H9 (cell line): ENCODE results near the gene TMPRSS15. TPM values are rescaled to one million over a fixed set of nuclear protein-coding genes. Genes with fewer than 3 reads are reported as not detected.

Experiments used
- DNase-seq: peaks from one replicate; pipeline ENCODE4 v3.0.0-alpha.2; 2017
- H2AFZ ChIP-seq: one replicate; pipeline ENCODE4 v1.6.1; 2013; ENCODE audit warnings: mild to moderate bottlenecking, low read length, control low read depth, moderate library complexity
- H2AK5ac ChIP-seq: 2 replicates; pipeline ENCODE4 v1.6.1; 2013; ENCODE audit warnings: low read length, control low read depth, mixed read lengths; ENCODE audit not compliant: insufficient read length
- H2BK120ac ChIP-seq: one replicate; pipeline ENCODE4 v1.6.1; 2013; ENCODE audit warnings: low read depth, mild to moderate bottlenecking, low read length, control low read depth, inconsistent platforms; ENCODE audit not compliant: poor library complexity, severe bottlenecking
- H2BK12ac ChIP-seq: 2 replicates; pipeline ENCODE4 v1.6.1; 2013; ENCODE audit warnings: low read length, control low read depth, mixed read lengths, low read depth; ENCODE audit not compliant: insufficient read length
- H2BK15ac ChIP-seq: 2 replicates; pipeline ENCODE4 v1.6.1; 2013; ENCODE audit warnings: low read depth, low read length, control low read depth
- H2BK20ac ChIP-seq: one replicate; pipeline ENCODE4 v1.6.1; 2013; ENCODE audit warnings: low read depth, mild to moderate bottlenecking, low read length, control low read depth, inconsistent platforms; ENCODE audit not compliant: poor library complexity, severe bottlenecking
- H2BK5ac ChIP-seq: 2 replicates; pipeline ENCODE4 v1.6.1; 2013; ENCODE audit warnings: low read length, control low read depth, mixed read lengths; ENCODE audit not compliant: insufficient read length
- H3K14ac ChIP-seq: 2 replicates; pipeline ENCODE4 v1.6.1; 2013; ENCODE audit warnings: low read length, control low read depth; ENCODE audit not compliant: insufficient read depth
- H3K18ac ChIP-seq: 2 replicates; pipeline ENCODE4 v1.6.1; 2013; ENCODE audit warnings: low read depth, mild to moderate bottlenecking, mixed read lengths, low read length, control low read depth; ENCODE audit not compliant: insufficient read length
- H3K23ac ChIP-seq: 2 replicates; pipeline ENCODE4 v1.6.1; 2013; ENCODE audit warnings: low read length, control low read depth, mixed read lengths, low read depth; ENCODE audit not compliant: insufficient read length
- H3K23me2 ChIP-seq: 2 replicates; pipeline ENCODE4 v1.6.1; 2013; ENCODE audit warnings: low read depth, mild to moderate bottlenecking, mixed read lengths, low read length, control low read depth; ENCODE audit not compliant: insufficient read length, poor library complexity, severe bottlenecking
- H3K27ac ChIP-seq: 2 replicates; pipeline ENCODE4 v1.5.1; 2013; ENCODE audit warnings: low read length, control low read depth, mixed read lengths, low read depth; ENCODE audit not compliant: insufficient read length
- H3K27me3 ChIP-seq: 2 replicates; pipeline ENCODE4 v1.6.1; 2013; ENCODE audit warnings: low read length, control low read depth, inconsistent platforms; ENCODE audit not compliant: insufficient read depth
- H3K4ac ChIP-seq: 2 replicates; pipeline ENCODE4 v1.6.1; 2013; ENCODE audit warnings: low read depth, mild to moderate bottlenecking, control low read depth, inconsistent platforms, low read length, moderate library complexity
- H3K4me1 ChIP-seq: 2 replicates; pipeline ENCODE4 v1.6.1; 2013; ENCODE audit warnings: low read length, control low read depth, inconsistent platforms; ENCODE audit not compliant: insufficient read depth
- H3K4me2 ChIP-seq: 2 replicates; pipeline ENCODE4 v1.6.1; 2013; ENCODE audit warnings: low read length, control low read depth, mixed read lengths; ENCODE audit not compliant: insufficient read length, insufficient read depth
- H3K56ac ChIP-seq: 2 replicates; pipeline ENCODE4 v1.6.1; 2013; ENCODE audit warnings: low read depth, mild to moderate bottlenecking, mixed read lengths, low read length, control low read depth; ENCODE audit not compliant: insufficient read length
- H3K79me1 ChIP-seq: 2 replicates; pipeline ENCODE4 v1.6.1; 2013; ENCODE audit warnings: low read depth, mild to moderate bottlenecking, moderate library complexity, low read length, control low read depth, inconsistent platforms; ENCODE audit not compliant: insufficient read depth, poor library complexity, severe bottlenecking
- H3K79me2 ChIP-seq: 2 replicates; pipeline ENCODE4 v1.6.1; 2013; ENCODE audit warnings: low read length, control low read depth, inconsistent platforms; ENCODE audit not compliant: insufficient read depth
- H3K9ac ChIP-seq: 2 replicates; pipeline ENCODE4 v1.6.1; 2013; ENCODE audit warnings: low read length, control low read depth, mixed read lengths; ENCODE audit not compliant: insufficient read length; ENCODE audit errors: extremely low read depth
- H3K9me3 ChIP-seq: one replicate; pipeline ENCODE4 v1.6.1; 2013; ENCODE audit warnings: low read depth, low read length, inconsistent platforms; ENCODE audit not compliant: control insufficient read depth
- H3T11ph ChIP-seq: one replicate; pipeline ENCODE4 v1.6.1; 2013; ENCODE audit warnings: mild to moderate bottlenecking, low read length, control low read depth, inconsistent platforms
- H4K20me1 ChIP-seq: one replicate; pipeline ENCODE4 v1.6.1; 2013; ENCODE audit not compliant: control insufficient read depth, insufficient read length, insufficient read depth
- H4K5ac ChIP-seq: 2 replicates; pipeline ENCODE4 v1.6.1; 2013; ENCODE audit warnings: low read depth, mild to moderate bottlenecking, mixed read lengths, low read length, control low read depth; ENCODE audit not compliant: insufficient read length
- H4K8ac ChIP-seq: replicated peaks from 2 replicates; pipeline ENCODE4 v1.6.1; 2013; ENCODE audit warnings: low read length, control low read depth, mixed read lengths, low read depth; ENCODE audit not compliant: insufficient read length
- H4K91ac ChIP-seq: 2 replicates; pipeline ENCODE4 v1.6.1; 2013; ENCODE audit warnings: low read depth, mild to moderate bottlenecking, moderate library complexity, mixed read lengths, low read length, control low read depth; ENCODE audit not compliant: insufficient read length
- H3K27ac Mint-ChIP-seq, 3 experiments: 2 replicates in 2 of 3; 3 replicates in 1 of 3; pipeline ENCODE4 v1.8.0; 2020 to 2021; ENCODE audit warnings: mixed read lengths in 3 of 3, mild to moderate bottlenecking in 1 of 3, moderate library complexity in 1 of 3
- H3K27me3 Mint-ChIP-seq: 2 replicates; pipeline ENCODE4 v1.8.0; 2021; ENCODE audit warnings: low read depth, mild to moderate bottlenecking, moderate library complexity, mixed read lengths
- H3K36me3 Mint-ChIP-seq, 3 experiments: 2 replicates in 2 of 3; 3 replicates in 1 of 3; pipeline ENCODE4 v1.8.0; 2020 to 2021; ENCODE audit warnings: low read depth in 3 of 3, mixed read lengths in 3 of 3; ENCODE audit not compliant: insufficient read depth in 1 of 3
- H3K4me1 Mint-ChIP-seq, 2 experiments: 2 replicates each; pipeline ENCODE4 v1.8.0; 2020; ENCODE audit warnings: mixed read lengths in 2 of 2
- H3K4me3 Mint-ChIP-seq, 2 experiments: 2 replicates in 1 of 2; 3 replicates in 1 of 2; pipeline ENCODE4 v1.8.0; 2020 to 2021; ENCODE audit warnings: mild to moderate bottlenecking in 2 of 2, mixed read lengths in 2 of 2, moderate library complexity in 1 of 2
- H3K9me3 Mint-ChIP-seq, 2 experiments: 2 replicates in 1 of 2; 3 replicates in 1 of 2; pipeline ENCODE4 v1.8.0; 2020; ENCODE audit warnings: mild to moderate bottlenecking in 2 of 2, mixed read lengths in 2 of 2, moderate library complexity in 1 of 2
- WGBS: extraction: QIAGEN DNeasy Blood & Tissue Kit; methylation state at CpG from one replicate; pipeline ENCODE4 v1.1.7; 2013; ENCODE audit warnings: missing lambda C conversion rate, low lambda C conversion rate, mixed read lengths; ENCODE audit not compliant: insufficient read length; ENCODE audit errors: extremely low coverage; 5-methylcytosine and 5-hydroxymethylcytosine counted together
- total RNA-seq: library from RNA; stranded (reverse); gene quantifications from 2 replicates; pipeline ENCODE4 v1.2.1, GENCODE V29; 2021
- TF ChIP-seq, protein P1 (sequence below): fragments of 200-600 bp; sonication (generic); conservative IDR thresholded peaks from 3 replicates; pipeline ENCODE4 v1.8.0; 2021; ENCODE audit warnings: antibody characterized with exemption, mild to moderate bottlenecking

The TMPRSS15 gene
- total RNA-seq, 1 experiment from 2014 or later, result not detected

DNA sequence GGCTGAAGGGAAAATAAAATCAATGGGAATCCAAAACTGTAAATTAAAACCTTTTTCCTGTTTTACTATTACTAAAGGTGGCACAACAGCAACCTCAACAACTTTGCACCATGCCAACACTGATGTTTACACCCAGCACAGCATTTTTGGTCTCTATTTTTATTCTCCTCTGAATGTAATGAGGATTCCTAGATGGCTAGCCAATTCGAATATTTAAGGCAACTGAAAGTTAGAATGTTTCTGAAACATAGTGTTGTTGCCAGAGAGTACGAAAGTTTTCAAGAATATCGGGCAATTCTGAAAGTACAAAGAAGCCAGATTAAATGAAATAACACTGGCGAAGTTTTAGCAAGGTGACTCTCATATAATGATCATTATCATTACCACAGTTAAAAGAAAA, 118.2 kb downstream of the TMPRSS15 start:
- H3K23ac ChIP-seq, result no peak overlapping the region
- H3K9ac ChIP-seq, result no peak overlapping the region
- WGBS, result no CpG with 5 or more reads among the region's 4 CpGs
- no peaks in the 10 kb centered on the region for H4K20me1 ChIP-seq
- no peak for DNase-seq
- no peaks in the 10 kb centered on the region for H3K4me1 ChIP-seq
- no peak overlapping the region for H3K56ac ChIP-seq
- H2BK12ac ChIP-seq, result no peak overlapping the region
- H2BK20ac ChIP-seq, result no peak overlapping the region
- TF ChIP-seq, protein P1, sequence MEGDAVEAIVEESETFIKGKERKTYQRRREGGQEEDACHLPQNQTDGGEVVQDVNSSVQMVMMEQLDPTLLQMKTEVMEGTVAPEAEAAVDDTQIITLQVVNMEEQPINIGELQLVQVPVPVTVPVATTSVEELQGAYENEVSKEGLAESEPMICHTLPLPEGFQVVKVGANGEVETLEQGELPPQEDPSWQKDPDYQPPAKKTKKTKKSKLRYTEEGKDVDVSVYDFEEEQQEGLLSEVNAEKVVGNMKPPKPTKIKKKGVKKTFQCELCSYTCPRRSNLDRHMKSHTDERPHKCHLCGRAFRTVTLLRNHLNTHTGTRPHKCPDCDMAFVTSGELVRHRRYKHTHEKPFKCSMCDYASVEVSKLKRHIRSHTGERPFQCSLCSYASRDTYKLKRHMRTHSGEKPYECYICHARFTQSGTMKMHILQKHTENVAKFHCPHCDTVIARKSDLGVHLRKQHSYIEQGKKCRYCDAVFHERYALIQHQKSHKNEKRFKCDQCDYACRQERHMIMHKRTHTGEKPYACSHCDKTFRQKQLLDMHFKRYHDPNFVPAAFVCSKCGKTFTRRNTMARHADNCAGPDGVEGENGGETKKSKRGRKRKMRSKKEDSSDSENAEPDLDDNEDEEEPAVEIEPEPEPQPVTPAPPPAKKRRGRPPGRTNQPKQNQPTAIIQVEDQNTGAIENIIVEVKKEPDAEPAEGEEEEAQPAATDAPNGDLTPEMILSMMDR, result no peak
- no peak overlapping the region for H3K4me2 ChIP-seq
- H3T11ph ChIP-seq, result no peak overlapping the region
- no peak overlapping the region for H3K4me3 Mint-ChIP-seq
- no peaks in the 10 kb centered on the region for H3K9me3 ChIP-seq
- no peak overlapping the region for H3K27ac Mint-ChIP-seq
- no peaks in the 10 kb centered on the region for H3K23me2 ChIP-seq
- no peak overlapping the region for H2BK15ac ChIP-seq
- no peak overlapping the region for H2AFZ ChIP-seq
- no peak overlapping the region for H4K5ac ChIP-seq
- H3K79me2 ChIP-seq, result no peaks in the 10 kb centered on the region
- no peak overlapping the region for H3K14ac ChIP-seq
- no peaks in the 10 kb centered on the region for H3K4me1 Mint-ChIP-seq
- H3K79me1 ChIP-seq, result no peaks in the 10 kb centered on the region
- H2AK5ac ChIP-seq, result no peak overlapping the region
- no peak overlapping the region for H2BK5ac ChIP-seq
- no peak overlapping the region for H3K4ac ChIP-seq
- H2BK120ac ChIP-seq, result no peak overlapping the region
- no peaks in the 10 kb centered on the region for H3K27me3 ChIP-seq
- no peaks in the 10 kb centered on the region for H3K27me3 Mint-ChIP-seq
- 0 out of 5 replicates have a peak, but pooled peaks cover 0 to 9% of the 10 kb centered on the region in 2 experiments for H3K9me3 Mint-ChIP-seq
- H3K18ac ChIP-seq, result no peak overlapping the region
- no peak overlapping the region for H4K91ac ChIP-seq
- no peak overlapping the region for H4K8ac ChIP-seq
- 0 out of 7 replicates have a peak, but pooled peaks cover 0 to 2% (median 0%) of the 10 kb centered on the region in 3 experiments for H3K36me3 Mint-ChIP-seq
- H3K27ac ChIP-seq, result no peak overlapping the region
